IPS-18c (cell line): Measurements from ENCODE around the gene ZNF474.

Experiments
- H3K4me3 ChIP-seq: 2 replicates; pipeline ENCODE4 v1.7.0; 2013; ENCODE audit warnings: low read depth, mild to moderate bottlenecking, low read length, moderate library complexity; ENCODE audit not compliant: insufficient read depth
- H3K9me3 ChIP-seq: one replicate; pipeline ENCODE4 v1.6.1; 2013; ENCODE audit warnings: mild to moderate bottlenecking, low read length, moderate library complexity; ENCODE audit not compliant: control insufficient read depth, insufficient read depth

ZNF474 gene

DNA sequence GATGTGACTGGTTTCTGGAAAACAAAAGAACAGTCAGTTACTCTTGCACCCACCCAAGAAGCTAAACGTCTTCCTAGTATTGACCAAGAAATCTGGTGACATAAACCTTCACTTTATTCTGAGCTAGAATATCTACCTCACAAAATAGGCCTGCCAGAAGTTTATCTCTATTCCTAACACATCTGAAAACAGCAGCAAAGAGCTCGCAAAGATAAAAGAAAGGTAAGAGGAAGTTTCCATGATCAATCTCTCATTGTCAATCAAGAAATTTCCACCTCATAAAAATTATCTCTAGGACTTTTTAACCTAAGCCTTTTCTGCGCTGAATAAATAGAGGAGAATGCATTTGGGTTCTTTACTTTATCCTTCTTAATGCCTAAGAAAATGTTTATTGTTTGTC, 17.3 kb upstream of the ZNF474 start:
- Histone ChIP-seq H3K4me3 (no peak overlapping the region), H3K9me3 (no peaks in the 10 kb centered on the region)

DNA sequence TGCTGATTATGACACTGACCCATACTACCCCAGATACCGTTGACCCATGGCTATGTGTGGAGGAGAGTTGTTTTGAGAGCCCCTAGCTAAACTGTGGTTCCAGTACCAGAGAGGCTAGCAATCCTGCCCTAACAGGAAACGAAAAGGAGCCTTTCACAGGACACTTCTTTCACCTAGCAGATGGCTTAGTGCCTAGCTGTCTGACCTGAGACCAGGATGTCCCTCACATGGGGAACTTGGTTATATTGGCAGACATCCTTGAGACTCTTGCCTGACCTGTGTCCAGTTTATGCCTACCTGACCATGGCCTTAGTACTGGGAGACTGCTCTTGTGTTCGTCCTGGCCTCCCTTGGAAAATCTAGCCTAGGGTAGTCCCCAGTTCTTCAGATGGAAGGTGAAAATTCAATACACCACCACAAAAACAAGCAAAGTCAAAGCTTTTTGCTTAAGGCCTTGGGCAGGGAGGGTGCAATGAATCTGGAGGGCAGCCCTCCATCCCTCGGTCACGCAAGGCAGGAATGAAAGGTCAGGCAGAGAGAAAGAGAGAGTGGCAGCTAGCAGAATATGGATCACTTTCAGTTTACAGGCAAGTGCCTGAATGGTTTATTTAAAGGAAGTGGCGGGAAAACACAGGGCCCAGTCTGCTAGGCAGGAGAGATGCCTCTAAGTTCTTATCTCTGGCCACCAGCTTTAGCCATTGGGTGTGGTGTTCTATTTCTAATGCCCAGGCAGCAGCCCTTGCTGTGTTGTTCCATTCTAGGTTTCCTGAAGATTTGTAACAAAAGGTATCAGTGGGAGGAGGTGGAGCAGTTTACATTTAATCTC, 16.4 kb upstream of the ZNF474 start:
- Histone ChIP-seq H3K9me3 (no peaks in the 10 kb centered on the region), H3K4me3 (no peak overlapping the region)

- Histone ChIP-seq H3K9me3 (no peaks in the 10 kb centered on the region), H3K4me3 (no peak overlapping the region)
Measured at GRCh38 chr5:122114501-122114900, 14.8 kb upstream of the ZNF474 start.

GRCh38 chr5:122118356-122118948, 10.9 kb upstream of the ZNF474 start:
- Histone ChIP-seq H3K9me3 (no peaks in the 10 kb centered on the region), H3K4me3 (no peak overlapping the region)

- no peaks in the 10 kb centered on the region for H3K9me3 ChIP-seq
- no peak overlapping the region for H3K4me3 ChIP-seq
Measured at GRCh38 chr5:122119205-122119604, 10.1 kb upstream of the ZNF474 start.

GRCh38 chr5:122120493-122120892, 8.9 kb upstream of the ZNF474 start:
- Histone ChIP-seq H3K9me3 (no peaks in the 10 kb centered on the region), H3K4me3 (no peak overlapping the region)

DNA sequence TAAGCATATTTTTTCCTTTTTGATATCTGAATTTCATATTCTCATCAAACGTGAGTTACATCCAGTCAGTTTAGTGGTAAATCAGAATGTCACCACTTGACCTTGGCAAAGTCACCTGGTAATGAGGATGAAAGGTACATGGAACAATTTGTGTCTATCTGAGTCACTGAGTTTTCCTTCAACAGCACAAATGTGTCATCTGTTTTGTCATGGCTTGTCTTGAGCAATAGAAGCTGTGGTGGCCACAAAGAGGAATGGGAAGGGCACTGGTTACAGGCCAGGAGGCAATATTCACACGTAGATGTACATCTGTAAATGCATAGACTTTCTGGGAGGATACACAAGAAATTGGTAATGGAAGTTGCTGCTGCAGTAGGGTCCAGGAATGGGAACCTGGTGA, 8.4 kb upstream of the ZNF474 start:
- no peaks in the 10 kb centered on the region for H3K9me3 ChIP-seq
- H3K4me3 ChIP-seq: no peak overlapping the region

DNA sequence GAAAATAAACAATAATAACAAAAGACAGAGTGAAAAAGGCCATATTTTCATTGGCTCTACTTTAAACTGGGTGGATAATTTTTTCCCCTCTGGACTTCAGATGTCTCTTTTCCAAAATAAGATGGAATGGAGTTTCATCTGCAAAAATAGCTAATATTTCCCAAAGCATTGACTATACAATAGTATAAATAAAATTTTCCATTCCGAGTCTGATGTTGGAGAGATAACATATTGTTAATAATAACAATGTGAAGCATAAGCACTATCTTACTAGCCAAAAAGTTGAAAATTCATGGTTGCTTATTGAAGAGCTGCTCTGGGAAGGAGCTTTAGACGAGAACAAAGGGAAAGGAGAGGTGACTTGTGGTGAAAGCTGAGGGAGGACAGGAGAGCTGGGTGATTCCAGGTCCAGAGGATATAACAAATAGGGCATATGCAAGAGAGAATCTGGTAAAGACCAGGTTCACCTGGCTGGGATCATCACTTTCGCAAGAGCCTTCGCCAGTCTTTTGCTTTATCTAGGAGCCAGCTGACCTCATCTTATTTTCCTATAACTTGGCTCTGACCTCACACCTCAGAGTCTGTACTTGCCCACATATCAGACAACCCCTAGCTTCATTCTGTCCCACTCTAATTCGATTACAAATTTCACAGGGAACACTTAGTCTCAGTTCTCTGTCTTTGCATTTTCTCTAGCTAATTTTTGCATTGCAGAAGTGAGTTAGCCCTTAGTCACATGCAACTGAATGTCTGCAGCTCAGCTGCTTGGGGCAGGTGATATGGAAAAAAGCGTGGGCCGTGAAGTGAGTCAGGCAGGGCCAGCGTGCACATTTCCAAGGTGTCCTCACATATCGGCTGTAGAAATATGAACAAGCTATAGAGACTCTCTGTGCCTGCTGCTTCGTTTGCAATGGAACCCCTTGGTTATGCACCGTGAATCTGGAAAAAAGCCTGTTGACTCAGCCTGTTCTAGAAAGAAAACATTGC, 7.6 kb upstream of the ZNF474 start:
- H3K4me3 ChIP-seq: no peak overlapping the region
- H3K9me3 ChIP-seq: no peaks in the 10 kb centered on the region

DNA sequence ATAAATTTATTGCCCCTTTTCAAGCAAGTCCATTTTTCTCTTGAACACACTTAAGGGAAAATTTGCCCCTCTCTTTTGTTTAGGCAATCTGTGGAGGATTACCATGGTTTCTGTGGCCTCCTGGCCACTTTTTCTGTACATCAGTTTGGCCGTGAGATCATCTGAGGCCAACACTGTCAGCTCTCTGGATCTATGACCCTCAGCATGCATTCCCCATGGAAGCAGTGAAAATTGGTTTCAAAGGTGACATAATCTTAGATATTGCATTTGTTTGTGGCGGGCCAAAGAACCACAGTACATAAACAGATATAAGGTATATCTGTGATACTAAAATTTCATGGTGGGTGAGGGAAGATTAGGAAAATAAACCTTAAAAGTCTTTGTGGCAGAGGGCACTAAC, 4.6 kb upstream of the ZNF474 start:
- Histone ChIP-seq H3K9me3 (no peaks in the 10 kb centered on the region), H3K4me3 (no peak overlapping the region)

DNA sequence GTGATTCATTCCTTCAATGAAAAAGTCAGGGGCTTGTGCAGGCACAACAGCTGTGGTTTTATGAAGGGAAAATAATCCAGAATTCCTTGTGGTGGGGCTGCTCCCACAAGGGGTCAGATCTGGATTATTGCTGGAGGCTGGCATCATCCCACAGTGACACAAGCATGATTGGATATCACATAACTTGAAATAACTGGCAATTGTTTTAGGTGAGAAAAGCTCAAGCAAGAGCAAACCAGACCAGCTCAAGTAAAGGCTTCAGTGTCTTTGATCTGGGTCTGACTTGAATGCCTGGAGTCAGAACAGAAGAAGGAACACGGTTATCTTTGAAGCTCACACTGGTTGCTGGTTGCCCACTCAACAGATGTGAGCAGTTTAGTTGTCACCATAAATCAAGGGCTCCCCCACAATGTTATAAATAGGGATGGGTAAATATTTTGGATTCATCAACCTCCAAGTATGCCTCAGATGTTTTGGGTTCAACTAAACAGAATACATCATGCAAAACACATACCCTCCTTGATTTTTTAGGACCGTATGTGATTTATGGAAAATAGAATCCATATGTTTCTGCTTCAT, 3.1 kb upstream of the ZNF474 start:
- Histone ChIP-seq H3K9me3 (no peaks in the 10 kb centered on the region), H3K4me3 (no peak overlapping the region)

GRCh38 chr5:122126756-122127321, 2.5 kb upstream of the ZNF474 start:
- no peaks in the 10 kb centered on the region for H3K9me3 ChIP-seq
- H3K4me3 ChIP-seq: no peak overlapping the region

- Histone ChIP-seq H3K9me3 (no peaks in the 10 kb centered on the region), H3K4me3 (no peak overlapping the region)
Measured at GRCh38 chr5:122130152-122130551, 806 bp downstream of the ZNF474 start.

DNA sequence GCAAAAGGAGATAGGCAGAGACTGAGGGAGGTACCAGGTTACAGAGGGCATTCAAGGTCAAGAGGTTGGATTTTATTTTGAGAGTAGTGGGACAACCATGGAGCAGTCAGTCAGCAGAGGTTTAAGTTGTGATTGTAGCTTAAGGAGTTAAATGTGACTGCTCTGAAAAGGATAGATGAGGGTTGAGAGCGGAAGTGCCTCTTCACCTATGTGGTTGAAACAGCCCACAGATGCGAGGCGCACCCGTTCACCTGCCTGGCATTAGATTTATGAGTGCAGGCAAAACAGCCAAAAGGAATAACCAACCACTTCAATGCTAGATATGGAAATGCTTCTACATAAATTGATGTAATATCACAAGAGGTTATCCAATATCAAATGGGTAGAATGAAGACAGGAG, 8.4 kb downstream of the ZNF474 start:
- Histone ChIP-seq H3K9me3 (no peaks in the 10 kb centered on the region), H3K4me3 (no peak overlapping the region)

DNA sequence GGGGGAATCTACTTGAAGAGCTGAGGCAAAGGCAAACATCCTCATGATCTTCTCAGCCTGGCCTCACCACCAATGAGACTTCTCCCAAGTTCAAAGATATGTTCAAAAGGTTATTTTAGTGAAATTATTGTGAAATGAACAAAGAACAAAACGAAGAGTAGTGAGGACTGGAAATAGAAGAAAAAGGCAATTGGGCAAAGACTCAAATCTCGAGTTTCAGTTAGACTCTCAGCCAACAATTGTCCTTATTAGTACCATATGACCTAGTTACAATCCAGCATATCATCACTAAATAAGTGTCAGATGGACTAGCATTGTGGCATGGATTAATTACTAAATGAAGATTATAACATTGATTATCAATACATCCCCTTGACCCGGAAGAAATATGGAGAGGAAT, 9.0 kb downstream of the ZNF474 start:
- no peaks in the 10 kb centered on the region for H3K9me3 ChIP-seq

GRCh38 chr5:122140900-122141299, 11.6 kb downstream of the ZNF474 start:
- Histone ChIP-seq H3K9me3 (no peaks in the 10 kb centered on the region), H3K4me3 (no peak overlapping the region)

More for the DNA sequence above, 9.0 kb downstream of the ZNF474 start:
- no peak overlapping the region for H3K4me3 ChIP-seq

GRCh38 chr5:122141751-122142150, 12.4 kb downstream of the ZNF474 start:
- no peak overlapping the region for H3K4me3 ChIP-seq
- H3K9me3 ChIP-seq: no peaks in the 10 kb centered on the region
